GM12892 (cell line): ENCODE measurements around the gene ABCB1.

ENCODE experiments used
- POLR2A ChIP-seq: IDR thresholded peaks from 2 replicates; pipeline ENCODE4 v1.6.1; 2011; ENCODE audit warnings: low read depth, low read length, control low read depth
- TAF1 ChIP-seq: IDR thresholded peaks from 2 replicates; pipeline ENCODE4 v1.6.1; 2011; ENCODE audit warnings: low read depth, mild to moderate bottlenecking, control low read depth, low read length, borderline replicate concordance

DNA sequence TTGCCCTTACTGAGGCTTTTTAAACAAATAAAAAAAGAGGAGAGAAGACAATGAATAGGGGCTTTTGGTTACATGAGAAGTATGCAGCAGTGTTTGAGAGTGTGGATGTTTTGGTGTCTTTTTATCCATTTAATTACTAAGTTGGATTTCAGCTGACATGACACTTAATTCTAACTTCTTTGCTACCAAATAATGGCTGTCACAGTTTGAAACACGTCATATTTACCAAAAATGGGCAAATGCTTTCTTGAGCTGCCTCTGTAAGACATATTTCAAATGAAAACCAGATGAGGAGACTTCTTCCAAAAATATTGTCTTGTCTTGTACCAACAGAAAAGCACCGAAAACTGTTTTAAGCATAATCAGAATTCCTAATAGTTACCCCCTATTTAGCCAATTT, 129.2 kb downstream of the ABCB1 start:
- no peak for TF ChIP-seq POLR2A
- no peak for TF ChIP-seq TAF1
